Measurements from ENCODE around the gene ACIN1. TPM values are rescaled to one million over a fixed set of nuclear protein-coding genes. Genes with fewer than 3 reads are reported as not detected.

The ACIN1 gene
- total and polyA plus RNA-seq, 2 experiments from 2014 or later = 76.1 to 172 TPM

- Histone ChIP-seq H3K36me3 (ENCODE audit: insufficient read depth) (peaks cover 40% of the 10 kb centered on the region), H3K4me3 (no peak overlapping the region), H3K4me2 (no peak overlapping the region), H3K9me2 (ENCODE audit: insufficient read depth) (peaks cover 6% of the 10 kb centered on the region; the same call in 1 of the 2 replicates), H3K27ac (ENCODE audit: low read depth) (no peak overlapping the region), H2AFZ (no peak overlapping the region), H3K27me3 (ENCODE audit: insufficient read depth) (no peaks in the 10 kb centered on the region), H4K20me1 (replicated peaks; ENCODE audit: insufficient read depth) (no peaks in the 10 kb centered on the region), H3F3A (replicated peaks; ENCODE audit: low read depth) (0 out of 2 replicates have a peak, but pooled peaks cover 3% of the 10 kb centered on the region), H3K4me1 (ENCODE audit: insufficient read depth) (no peaks in the 10 kb centered on the region), H3K79me2 (replicated peaks; ENCODE audit: insufficient read depth) (no peaks in the 10 kb centered on the region)
- Mint-ChIP-seq H3K4me3 (no peak overlapping the region), H3K9me3 (no peaks in the 10 kb centered on the region; the same call in 2 of the 3 replicates), H3K27ac (no peak overlapping the region), H3K27me3 (ENCODE audit: insufficient read depth, low read depth, poor library complexity) (peaks cover 4% of the 10 kb centered on the region), H3K4me1 (peaks cover 7% of the 10 kb centered on the region), H3K36me3 (ENCODE audit: low read depth) (peaks cover 65% of the 10 kb centered on the region)
- no peak for TF ChIP-seq POLR2AphosphoS5 (IDR thresholded peaks at IDR 0.05; ENCODE audit: low read depth)
- no peak for TF ChIP-seq STAT1 (IDR thresholded peaks at IDR 0.05; ENCODE audit: unreplicated experiment)
- no peak for TF ChIP-seq ETS1 (IDR thresholded peaks at IDR 0.05)
- no peak for TF ChIP-seq ZNF114 (CRISPR knock-in tag; IDR thresholded peaks at IDR 0.05)
- no peak for TF ChIP-seq NANOG (IDR thresholded peaks at IDR 0.05; ENCODE audit: borderline replicate concordance)
- TF ChIP-seq ZNF462 (CRISPR knock-in tag; IDR thresholded peaks at IDR 0.05) = no peak
- no peak for TF ChIP-seq REST (IDR thresholded peaks at IDR 0.05; ENCODE audit: unreplicated experiment)
- TF ChIP-seq CTCF (conservative IDR thresholded peaks at IDR 0.05; ENCODE audit: low read depth in 2 of 2) = no peak
- TF ChIP-seq EZH2 (IDR thresholded peaks at IDR 0.05; ENCODE audit: low read depth, unreplicated experiment) = no peak
- no peak for TF ChIP-seq CREB1 (CRISPR knock-in tag; IDR thresholded peaks at IDR 0.05; ENCODE audit: low read depth)
- no peak for TF ChIP-seq ZNF331 (CRISPR knock-in tag; IDR thresholded peaks at IDR 0.05; ENCODE audit: low read depth)
- TF ChIP-seq JUNB (IDR thresholded peaks at IDR 0.05; ENCODE audit: unreplicated experiment) = no peak
- no peak for TF ChIP-seq EZH2phosphoT487 (IDR thresholded peaks at IDR 0.05; ENCODE audit: unreplicated experiment)
- ATAC-seq (no peak), DNase-seq (ENCODE audit: low spot score) (no peak)
These were observed 49.0 kb upstream of the ACIN1 start for GRCh38 chr14:23143911-23144310.

Measured in GM23338 (cell line).